Keratinocyte (primary cell): Measurements from ENCODE around the gene YWHAH.

Source experiments
- CTCF ChIP-seq, 3 experiments: IDR thresholded peaks in 1 of 3; conservative IDR thresholded peaks in 1 of 3; optimal IDR thresholded peaks in 1 of 3; 2 replicates in 2 of 3; 3 replicates in 1 of 3; pipeline versions ENCODE3 to v1.5.1; 2011; ENCODE audit warnings: low read length in 3 of 3, mild to moderate bottlenecking in 3 of 3, moderate library complexity in 2 of 3, control low read depth in 1 of 3, inconsistent platforms in 1 of 3; ENCODE audit not compliant: insufficient read depth in 2 of 3; ENCODE audit errors: extremely low read depth in 1 of 3
- EZH2 ChIP-seq: IDR thresholded peaks from one replicate; pipeline ENCODE4 v1.6.1; 2012; ENCODE audit warnings: inconsistent platforms, mild to moderate bottlenecking, low read length, moderate library complexity

- TF ChIP-seq CTCF (optimal IDR thresholded peaks at IDR 0.05 in 1 of 3, IDR thresholded peaks at IDR 0.05 in 1 of 3, conservative IDR thresholded peaks at IDR 0.05 in 1 of 3; ENCODE audit: extremely low read depth in 1 of 3, insufficient read depth in 2 of 3, low read length in 3 of 3) (no peak), EZH2 (no peak)
Measured at GRCh38 chr22:31968022-31968421, 23.7 kb downstream of the YWHAH start.
